GM18502 (cell line): ENCODE measurements around the gene IL21R.
A peak's percentile ranks its signal among the peaks of the same experiment; 100 is the strongest.
"Not testable (repeated sequence)": the region's sequence is repeated elsewhere in the genome, so short reads cannot be mapped to it uniquely, and the experiment has no call there.

ENCODE experiments used
- ATAC-seq: cut with Tn5 transposase; IDR thresholded peaks from one replicate; pipeline ENCODE4 v1.9.1; 2021; ENCODE audit warnings: mild to moderate bottlenecking; ENCODE audit not compliant: unreplicated experiment, poor library complexity

Gene IL21R

DNA sequence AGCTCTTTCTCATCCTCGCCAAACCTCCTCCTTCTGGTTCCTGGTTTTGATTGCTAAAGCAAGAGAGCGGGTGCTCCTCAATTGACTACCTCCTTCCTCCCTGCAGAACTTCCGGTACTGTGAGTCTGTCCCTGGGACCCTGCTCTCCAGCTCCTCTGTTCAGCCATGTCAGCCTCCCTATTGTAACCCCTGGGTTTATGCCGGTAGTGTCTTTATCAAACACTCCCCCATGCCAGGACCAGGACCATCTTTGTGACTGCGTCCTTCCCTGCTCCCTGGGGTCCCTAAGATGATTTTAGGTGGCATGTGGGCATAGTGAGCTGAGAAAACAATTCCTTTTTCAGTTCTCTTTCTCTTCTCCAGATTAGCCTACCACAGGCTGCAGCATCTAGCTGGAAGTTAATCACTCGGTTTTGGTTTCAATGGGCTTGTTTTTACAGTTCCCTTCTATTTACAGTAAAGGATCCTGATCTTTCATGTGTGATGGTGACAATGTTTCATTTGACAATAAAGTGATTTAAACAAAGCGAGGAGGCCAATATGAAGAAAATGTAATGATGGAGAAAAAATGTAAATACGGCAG is 27.7 kb upstream of the IL21R start:
- peak; percentile 37 for ATAC-seq

DNA sequence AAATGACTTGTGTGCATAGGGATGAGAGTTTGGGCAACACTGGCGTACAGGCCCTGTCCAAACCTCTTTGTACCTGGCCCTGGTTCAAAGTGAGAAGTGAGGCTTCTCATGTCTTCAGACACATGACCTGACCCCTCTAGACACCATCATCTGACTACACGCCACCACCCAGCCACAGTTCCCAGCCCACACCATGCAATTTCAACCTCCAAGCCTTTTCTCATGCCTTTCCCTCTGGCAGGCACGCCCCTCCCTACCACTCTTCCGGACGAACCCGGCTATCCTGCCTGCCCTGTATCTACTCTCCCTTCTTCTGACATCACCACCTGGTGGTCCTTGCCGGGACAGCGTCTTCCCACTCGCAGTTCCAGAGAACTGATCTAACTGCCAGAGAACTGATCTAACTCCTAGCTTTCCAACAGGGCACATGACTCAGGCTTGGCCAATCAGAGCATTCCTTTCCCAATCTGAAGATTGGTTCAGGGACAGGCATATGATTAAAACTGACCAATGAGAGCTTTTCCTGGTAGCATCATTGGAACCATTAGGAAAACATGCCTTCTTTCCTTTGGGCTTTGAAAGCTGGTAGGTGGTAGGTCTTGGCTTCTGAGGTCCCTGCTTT is 27.1 kb upstream of the IL21R start:
- peak; percentile 47 for ATAC-seq

DNA sequence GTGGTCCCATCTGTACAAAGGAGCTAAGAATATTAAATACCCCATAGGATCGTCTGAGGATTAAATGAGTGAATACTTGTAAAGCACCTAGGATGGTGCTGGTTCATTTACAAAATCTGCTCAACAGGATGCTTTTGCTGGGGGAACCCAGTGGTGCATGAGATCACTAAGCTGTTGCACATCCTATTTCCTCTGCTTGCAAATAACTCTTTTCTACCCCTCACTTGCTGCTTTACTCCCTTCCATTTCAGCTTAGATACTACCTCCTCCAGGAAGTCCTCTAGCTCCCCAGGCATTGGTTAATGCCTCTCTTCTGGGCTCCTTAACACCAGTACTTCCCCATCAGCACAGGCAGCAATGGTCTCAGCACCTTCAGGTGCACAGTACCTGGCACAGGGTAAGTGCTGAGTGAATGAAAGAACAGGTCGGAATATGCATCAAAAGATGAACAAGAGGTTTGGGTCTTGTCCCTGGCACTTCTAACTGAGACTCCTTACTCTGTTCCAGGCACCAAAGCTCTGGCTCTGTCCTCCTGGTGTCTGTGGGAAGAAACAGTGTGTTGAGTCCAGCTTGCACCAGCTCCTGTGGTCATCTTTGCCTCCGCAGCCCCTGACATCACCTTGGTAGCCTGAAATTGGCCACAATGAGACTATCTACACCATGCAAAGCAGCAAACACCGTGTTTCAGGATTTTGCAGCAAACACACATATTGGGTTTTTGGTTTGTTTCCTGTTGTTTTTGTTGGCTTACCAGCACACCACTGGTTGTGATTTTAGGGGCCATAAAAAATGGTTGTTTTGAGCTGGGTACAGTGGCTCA is 24.1 kb upstream of the IL21R start:
- ATAC-seq: no peak

DNA sequence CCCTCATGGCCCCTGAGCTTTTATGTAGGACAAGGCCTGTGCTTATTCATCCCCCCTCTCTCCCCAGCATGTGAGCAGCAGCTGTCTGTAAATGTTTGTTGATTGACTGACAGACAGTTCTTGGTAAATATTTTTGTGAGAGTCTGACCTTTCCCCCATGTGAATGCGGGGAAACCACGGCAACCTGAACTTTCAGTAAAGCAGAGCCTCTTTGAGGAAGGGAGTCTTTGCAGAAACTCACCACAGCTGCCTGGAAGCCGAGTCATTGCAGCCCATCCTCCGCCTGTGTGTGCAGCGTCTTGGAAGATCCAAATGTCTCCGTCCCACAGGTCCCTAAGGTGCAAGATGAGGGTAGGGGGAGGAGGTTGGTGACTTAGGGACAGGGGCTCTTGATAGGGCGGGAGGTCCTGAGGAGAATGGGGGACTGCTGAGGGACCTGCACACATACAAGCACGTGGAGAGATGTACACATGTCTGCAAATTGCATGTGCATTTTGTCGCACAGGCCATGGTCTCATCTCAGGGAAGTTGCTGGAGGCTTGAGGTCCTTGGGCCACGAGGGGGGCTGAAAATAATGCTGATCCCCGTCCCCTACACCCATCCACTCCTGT is 23.0 kb upstream of the IL21R start:
- ATAC-seq: no peak

DNA sequence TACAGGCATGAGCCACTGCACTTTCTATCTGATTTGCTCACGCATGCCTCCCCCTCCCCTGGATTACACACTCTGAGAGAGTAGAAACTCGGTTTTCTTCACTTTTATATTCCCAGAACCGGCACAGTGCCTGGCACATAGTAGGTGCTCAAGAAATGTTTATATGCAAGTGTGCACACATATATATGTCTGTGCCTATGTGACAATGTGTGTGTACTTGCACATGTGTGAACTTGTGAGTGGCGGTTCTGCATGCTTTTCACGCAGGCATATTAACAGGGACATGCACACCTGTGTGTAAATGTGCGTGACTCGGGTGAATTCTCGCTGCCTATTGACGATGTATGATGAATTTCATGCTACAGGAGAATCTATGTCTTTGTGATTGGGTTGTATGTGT is 22.1 kb upstream of the IL21R start:
- no peak for ATAC-seq

DNA sequence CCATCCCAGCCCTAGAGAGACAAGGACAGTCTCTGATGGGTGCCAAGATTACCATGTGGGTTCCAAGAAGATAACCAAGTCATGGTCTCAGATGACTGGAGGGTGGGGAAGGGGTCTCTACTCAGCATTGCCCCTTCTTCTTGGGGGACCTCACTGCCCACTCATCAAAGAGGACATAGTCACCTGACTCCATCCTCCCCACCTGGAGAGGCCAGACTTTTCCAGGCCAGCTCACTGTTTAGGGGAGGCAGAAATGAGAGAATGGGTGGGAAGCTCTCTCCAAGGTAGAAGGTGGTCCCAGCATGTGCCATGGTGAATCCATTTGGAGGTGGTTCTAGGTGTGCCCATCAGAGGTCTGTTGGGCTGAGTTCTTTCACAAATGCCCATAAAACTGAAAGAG is 20.7 kb upstream of the IL21R start:
- no peak for ATAC-seq

DNA sequence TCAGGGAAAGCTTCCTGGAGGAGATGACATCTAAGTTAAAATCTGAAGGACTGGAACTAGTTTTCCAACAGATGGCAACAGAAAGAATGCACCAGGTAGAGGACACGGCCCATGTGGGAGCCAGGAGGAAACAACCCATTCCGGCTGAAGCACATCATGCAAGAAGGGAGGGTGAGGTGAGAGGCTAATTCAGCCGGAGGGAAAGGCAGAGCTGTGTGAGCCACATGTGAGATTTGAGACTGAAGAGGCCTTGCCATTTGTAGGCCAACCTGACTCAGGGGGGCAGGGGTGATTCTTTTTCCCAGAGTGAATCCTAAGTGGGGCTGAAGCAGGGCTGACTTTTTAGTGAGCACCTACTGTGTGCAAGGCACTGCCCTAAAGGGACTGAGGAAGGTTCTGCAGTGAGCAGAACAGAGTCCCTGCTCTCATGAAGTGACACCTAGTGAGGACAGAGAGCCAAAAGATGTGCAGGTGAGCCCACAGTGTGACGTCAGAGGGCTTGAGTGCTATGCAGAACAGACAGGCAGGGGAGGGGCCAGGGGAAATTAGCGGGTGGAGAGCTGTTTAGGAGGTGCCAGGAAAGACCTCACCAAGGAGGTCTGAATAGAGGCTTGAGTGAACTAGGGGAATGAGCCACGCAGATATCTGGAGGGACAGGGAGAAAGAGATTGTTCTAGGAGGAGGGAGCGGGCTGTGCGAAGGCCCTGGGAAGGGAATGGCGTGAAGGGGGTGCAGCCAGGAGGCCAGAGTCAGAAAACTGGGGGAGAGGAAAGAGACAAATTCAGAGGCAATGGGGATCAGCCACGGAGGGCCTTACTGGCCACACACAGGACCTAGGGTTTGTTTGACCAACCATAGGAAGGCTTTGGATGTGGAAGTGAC is 19.8 kb upstream of the IL21R start:
- ATAC-seq: no peak

DNA sequence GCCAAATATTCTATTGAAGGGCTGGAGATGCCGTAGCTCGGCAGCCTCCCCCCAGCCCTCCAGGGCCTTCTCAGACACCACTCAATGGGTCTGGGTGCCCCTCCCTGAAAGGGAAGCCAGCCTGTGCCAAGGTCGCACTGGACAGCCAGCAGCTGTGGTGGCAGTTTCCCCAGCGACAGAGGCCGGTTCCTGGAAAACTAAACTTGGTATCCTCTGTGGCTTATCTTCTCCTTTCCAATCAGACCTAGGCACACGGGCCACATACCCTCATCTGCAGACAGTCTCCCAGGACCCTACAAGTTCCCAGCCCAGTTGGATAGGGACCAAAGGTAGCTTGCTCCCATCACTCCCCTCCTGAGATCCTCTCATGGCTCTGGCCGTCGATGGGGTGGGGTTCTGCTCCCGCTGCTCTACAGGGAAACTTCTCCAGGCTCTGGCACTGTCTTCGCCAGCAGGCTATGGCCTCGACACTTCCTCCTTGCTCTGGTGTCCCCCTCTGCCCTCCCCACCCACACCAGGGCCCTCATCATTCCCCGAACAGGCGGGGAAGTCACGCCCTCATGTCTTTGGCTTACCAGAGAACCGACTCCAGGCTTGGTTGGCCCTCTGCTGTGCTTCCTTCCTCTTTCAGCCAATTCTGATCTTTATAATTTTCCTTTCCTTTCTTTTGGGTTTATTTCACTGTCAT is 18.3 kb upstream of the IL21R start:
- no peak for ATAC-seq

DNA sequence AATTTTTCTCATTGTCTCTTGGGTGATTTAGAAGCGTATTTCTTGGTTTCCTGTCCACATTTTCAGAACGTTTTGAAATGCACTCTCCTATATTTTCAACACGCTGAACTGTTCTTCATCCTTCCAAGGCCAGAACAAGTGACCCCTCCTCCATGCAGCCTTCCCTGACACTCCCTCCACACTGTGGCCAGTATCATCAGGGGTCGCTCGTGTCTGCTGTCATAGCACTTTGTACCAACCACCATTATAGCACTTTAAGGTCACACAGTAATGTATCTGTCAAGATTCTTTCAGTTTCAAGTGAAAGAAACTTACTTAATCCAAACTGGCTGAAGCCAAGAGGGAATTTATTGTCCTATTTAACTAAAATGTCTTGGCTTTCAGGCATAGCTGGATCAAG is 17.5 kb upstream of the IL21R start:
- ATAC-seq: no peak

DNA sequence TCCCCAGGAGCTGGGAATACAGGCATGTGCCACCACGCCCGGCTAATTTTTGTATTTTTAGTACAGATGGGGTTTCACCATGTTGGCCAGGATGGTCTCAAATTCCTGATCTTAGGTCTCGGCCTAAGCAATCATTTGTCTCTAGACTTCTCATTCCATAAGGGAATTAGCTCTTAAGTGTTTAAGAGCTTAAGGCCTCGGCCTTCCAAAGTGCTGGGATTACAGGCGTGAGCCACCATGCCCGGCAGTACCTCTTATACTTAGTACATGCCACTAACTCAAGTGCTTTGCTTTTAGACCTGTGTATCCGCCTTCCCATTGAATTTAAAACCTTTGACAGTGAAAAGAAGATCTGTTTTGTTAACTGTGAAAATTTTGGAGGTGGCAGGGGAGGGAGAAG is 16.6 kb upstream of the IL21R start:
- no peak for ATAC-seq

DNA sequence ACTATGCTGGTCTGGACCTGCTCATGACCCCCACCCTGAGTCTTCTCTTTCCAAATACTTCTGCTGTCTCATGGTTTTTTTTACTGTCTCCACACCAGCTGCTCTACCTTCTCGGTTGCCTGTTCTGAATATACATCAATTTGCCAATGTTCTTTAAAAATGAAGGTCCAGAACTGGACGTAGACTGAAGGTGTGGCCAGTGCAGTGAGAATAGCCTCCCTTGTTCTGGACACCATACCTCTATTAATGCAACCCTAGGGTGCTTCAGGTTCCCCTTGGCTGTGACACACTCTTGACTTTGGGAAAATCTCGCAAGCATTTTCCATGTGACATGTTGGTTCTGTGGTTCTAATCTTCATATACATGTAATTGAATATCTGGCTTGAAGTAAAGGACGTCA is 15.3 kb upstream of the IL21R start:
- ATAC-seq: no peak

DNA sequence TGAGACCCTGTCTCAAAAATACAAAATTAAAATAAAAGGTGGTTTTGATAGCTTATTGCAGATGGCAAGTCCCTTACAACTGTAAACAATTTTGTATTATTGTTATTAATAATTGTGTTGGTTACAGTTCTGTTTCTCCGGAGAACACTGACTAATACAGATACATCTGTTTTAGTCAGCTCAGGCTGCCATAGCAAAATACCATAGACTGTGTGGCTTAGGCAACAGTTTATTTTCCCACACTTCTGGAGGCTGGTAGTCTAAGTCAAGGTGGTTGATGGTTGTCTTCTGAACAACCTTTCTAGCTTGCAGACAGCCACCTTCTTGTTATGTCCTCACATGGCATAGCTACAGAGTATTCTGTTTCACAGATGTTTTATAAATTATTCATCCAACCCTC is 14.2 kb upstream of the IL21R start:
- peak; percentile 81 for ATAC-seq

DNA sequence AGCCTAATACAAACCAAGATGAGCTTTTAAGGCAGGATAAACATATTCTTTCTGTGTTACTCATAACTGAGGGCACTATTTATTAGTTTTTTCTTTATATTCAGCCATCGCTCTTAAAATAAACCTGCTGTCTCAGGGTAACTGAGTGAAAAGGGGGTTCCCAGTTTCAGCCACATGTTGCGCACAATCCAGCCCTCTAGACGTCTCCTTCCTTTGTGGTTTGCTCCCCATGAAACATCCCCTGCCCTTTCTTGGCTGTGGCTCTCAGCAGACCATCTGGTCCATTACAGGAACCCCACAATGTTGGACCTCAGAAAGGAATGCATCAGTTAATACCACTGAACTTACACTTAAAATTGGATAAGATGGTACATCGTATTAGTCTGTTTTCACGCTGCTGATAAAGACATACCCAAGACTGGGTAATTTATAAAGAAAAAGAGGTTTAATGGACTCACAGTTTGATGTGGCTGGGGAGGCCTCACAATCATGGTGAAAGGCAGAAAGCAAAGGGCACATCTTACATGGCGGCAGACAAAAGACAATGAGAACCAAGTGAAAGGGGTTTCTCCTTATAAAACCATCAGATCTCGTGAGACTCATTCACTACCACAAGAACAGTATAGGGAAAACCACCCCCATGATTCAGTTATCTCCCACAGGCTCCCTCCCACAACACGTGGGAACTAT is 12.6 kb upstream of the IL21R start:
- peak; percentile 48 for ATAC-seq

DNA sequence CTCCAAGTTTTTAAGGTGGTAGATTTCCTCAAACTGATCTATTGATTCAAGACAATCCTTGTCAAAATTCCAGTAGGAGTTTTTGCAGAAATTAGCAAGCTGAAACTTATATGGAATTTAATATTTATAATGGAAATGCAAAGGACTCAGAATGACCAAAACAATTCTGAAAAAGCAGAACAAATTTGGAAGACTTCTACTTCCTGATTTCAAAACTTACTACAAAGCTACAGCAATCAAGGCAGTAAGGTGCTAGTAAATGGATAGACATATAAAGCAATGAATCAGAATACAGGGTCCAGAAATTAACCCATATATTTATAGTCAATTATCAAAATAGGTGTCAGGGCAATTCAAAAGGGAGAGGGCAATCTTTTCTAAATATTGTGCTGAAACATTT is 11.8 kb upstream of the IL21R start:
- no peak for ATAC-seq

DNA sequence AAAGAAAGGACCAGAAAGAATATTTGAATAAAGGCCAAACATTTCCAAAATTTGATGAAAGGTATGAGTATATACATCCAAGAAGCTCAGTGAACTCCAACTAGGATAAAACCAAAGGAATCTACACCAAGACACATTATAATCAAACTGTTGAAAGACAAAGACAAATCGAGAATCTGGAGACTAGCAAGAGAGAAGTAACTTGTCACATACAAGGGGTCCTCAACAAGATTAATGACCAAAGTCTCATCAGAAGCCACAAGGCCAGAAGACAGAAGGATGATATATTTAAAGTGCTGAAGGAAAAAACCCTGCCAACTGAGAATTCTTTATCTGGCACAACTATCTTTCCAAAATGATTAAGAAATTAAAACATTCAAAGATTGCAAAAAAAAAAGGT is 9.3 kb upstream of the IL21R start:
- no peak for ATAC-seq

DNA sequence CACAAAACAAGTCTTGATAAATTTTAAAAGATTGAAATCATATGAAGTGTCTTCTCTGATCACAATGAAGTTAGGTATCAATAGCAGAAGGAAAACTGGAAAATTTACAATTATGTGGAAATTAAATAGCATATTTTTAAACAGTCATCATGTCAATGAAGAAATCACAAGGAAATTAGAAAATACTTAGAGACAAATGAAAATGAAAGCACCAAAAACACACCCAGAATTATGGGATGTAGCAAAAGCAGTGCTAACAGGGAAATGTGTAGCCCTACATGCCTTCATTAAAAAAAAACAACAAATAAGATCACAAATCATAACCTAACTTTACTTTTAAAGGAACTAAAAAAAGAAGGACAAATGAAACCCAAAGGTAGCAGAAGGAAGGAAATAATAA is 7.5 kb upstream of the IL21R start:
- no peak for ATAC-seq

DNA sequence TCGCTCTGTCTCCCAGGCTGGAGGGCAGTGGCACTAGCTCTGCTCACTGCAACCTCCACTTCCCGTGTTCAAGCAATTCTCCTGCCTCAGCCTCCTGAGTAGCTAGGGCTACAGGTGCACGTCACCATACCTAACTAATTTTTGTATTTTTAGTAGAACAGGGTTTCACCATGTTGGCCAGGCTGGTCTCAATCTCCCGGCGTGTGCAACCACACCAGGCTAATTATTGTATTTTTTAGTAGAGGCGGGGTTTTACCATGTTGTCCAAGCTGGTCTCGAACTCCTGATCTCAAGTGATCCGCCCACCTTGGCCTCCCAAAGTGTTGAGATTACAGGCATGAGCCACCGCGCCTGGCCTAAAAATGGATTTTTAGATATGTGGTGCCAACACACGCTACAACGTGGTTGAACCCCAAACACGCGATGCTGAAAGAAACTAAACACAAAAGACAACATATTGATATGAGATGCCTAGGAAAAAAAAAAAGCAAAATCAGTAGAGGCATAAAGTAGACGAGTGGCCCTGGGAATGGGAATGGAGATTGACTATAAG is 3.6 kb upstream of the IL21R start:
- not testable (repeated sequence) for ATAC-seq

DNA sequence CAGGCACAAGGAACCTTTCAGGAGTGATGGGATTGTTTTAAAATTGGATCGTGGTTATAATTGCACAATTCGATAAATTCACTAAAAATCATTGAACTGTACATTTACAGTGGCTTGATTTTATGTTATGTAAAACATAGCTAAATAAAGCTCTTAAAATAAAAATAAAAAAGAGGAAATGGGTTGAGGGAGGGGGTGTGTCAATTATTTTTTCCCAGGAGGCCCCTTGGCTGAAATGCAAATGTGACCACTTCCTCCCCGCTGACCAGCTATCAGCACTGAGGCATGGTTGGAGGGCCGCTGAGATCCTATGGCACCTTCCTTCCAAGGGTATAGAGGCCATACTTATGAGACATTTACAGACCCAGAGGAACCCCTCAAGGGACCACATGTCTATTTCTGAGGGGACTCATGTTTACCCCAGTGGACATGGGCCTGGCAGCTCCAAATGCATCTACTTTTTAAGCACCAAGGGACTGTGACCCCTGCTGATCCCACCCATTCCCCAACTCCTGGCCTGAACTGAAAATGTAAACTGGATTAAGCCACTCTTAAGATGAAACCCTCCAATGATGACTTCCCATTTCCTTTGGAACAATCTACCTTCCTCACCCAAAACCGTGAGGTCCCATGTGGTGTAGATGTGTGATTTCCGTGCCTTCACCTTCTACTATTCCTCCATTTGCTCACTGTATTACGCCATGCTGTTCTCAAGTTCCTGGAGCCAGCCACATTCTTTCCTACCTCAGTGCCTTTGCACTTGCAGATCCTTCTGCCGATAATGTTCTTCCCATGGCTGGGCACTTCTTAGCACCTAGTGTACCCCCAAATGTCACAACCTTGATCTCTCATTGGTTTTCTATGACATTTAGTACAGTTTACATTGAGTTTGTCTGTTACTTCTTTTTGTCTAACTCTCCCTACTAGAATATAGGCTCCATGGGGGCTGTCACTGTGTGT is 2.8 kb upstream of the IL21R start:
- no peak for ATAC-seq
